Measurements from ENCODE around the gene PARD3B. TPM values are rescaled to one million over a fixed set of nuclear protein-coding genes. Genes with fewer than 3 reads are reported as not detected.

Gene PARD3B
- total and polyA plus RNA-seq, 2 of the 8 experiments (the other 6 are each of a cell fraction or from before 2014, with no cell fraction given), result 1.2 to 5.7 TPM

DNA sequence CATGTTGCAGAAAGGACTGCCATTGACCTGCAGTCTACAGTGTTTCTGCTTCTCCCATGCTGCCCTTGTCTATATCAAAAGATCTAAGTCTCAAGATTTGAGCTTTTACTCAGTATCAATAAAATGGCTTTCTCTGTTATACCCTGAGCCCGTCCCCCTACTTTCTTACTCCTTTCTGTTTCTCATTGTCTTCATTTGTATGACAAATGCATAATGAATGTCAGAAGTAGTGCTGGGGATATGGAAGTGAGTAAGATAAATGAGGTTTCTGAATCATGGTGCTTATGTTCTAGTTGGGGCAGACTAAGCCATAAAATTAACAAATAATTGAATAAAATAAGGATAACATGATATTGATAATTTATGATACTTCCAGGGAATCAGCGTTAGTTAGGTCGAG lies 128.6 kb downstream of the PARD3B start:
- Histone ChIP-seq H2BK120ac (replicated peaks; ENCODE audit: low read depth, low read length) (no peak overlapping the region), H3K36me3 (ENCODE audit: control insufficient read depth in 2 of 4, insufficient read depth in 4 of 4, low read length in 3 of 4) (no peaks in the 10 kb centered on the region), H4K20me1 (replicated peaks in 1 of 2; ENCODE audit: control insufficient read depth in 1 of 2, insufficient read depth in 2 of 2, low read length in 2 of 2) (no peaks in the 10 kb centered on the region), H3K23ac (ENCODE audit: insufficient read length) (no peak overlapping the region), H3K56ac (replicated peaks; ENCODE audit: insufficient read length, low read depth, low read length) (no peak overlapping the region), H3K4ac (replicated peaks; ENCODE audit: insufficient read length, low read depth, low read length) (no peak overlapping the region), H2AFZ (ENCODE audit: low read length) (no peak overlapping the region), H2BK15ac (ENCODE audit: low read length) (no peak overlapping the region), H2BK12ac (ENCODE audit: low read depth, low read length) (no peak overlapping the region), H4K91ac (replicated peaks; ENCODE audit: insufficient read length, low read length) (no peak overlapping the region), H3K18ac (ENCODE audit: extremely low read depth, low read length) (no peak overlapping the region), H3K27me3 (replicated peaks in 1 of 4; ENCODE audit: control insufficient read depth in 3 of 4, extremely low read depth in 1 of 4, insufficient read depth in 3 of 4, low read length in 3 of 4) (no peaks in the 10 kb centered on the region), H3K79me2 (ENCODE audit: control insufficient read depth in 1 of 2, insufficient read depth in 2 of 2, low read length in 2 of 2) (no peaks in the 10 kb centered on the region), H3K9me3 (ENCODE audit: insufficient read depth in 2 of 2, low read depth in 1 of 2, low read length in 1 of 2) (no peaks in the 10 kb centered on the region), H4K8ac (ENCODE audit: extremely low read depth, insufficient read depth, low read length) (no peak overlapping the region), H3K9ac (replicated peaks in 1 of 4; ENCODE audit: extremely low read depth in 1 of 4, low read depth in 3 of 4, low read length in 3 of 4) (no peak overlapping the region), H3K14ac (ENCODE audit: insufficient read length) (no peak overlapping the region), H3K23me2 (ENCODE audit: low read depth, low read length) (no peaks in the 10 kb centered on the region), H4K5ac (ENCODE audit: insufficient read length, low read depth, low read length) (no peak overlapping the region), H2BK20ac (ENCODE audit: low read length) (no peak overlapping the region), H3K27ac (ENCODE audit: low read depth, low read length) (no peak overlapping the region), H3K79me1 (ENCODE audit: low read depth, low read length) (no peaks in the 10 kb centered on the region), H3K4me1 (replicated peaks in 1 of 4; ENCODE audit: control insufficient read depth in 3 of 4, insufficient read depth in 4 of 4, low read length in 3 of 4) (peaks cover 0 to 11% (median 1%) of the 10 kb centered on the region in 4 experiments; a peak in 2 of 7 replicates), H3K4me3 (ENCODE audit: extremely low read depth in 1 of 4, insufficient read depth in 2 of 4, low read depth in 3 of 4, low read length in 4 of 4) (no peak overlapping the region), H3K4me2 (ENCODE audit: insufficient read depth in 1 of 2, low read depth in 2 of 2, low read length in 2 of 2) (0 out of 4 replicates have a peak overlapping the region, but pooled peaks of 1 of the 2 experiments have one; percentile 14), H2AK5ac (ENCODE audit: low read depth, low read length) (no peak overlapping the region), H2BK5ac (ENCODE audit: low read depth, low read length) (no peak overlapping the region)
- DNase-seq (ENCODE audit: low read depth in 1 of 2, low spot score in 2 of 2) (no peak), FAIRE-seq (no peak)
- ChIA-PET POLR2A (ENCODE audit: partially characterized antibody) (interaction anchor here (0.9 kb wide), 1 partner anchor 9 kb away, joined by 3 read pairs; no protein-coding TSS in a partner anchor), CTCF (ENCODE audit: partially characterized antibody) (interaction anchor here (0.9 to 3.0 kb wide), 5 partner anchors 9 to 846 kb away, joined by 3 to 13 read pairs (median 3); no protein-coding TSS in a partner anchor)
- WGBS, 2 experiments (ENCODE audit: extremely low coverage in 1 of 2, insufficient coverage in 1 of 2, insufficient read length in 1 of 2, insufficient replicate concordance in 2 of 2, low coverage in 1 of 2, low lambda C conversion rate in 2 of 2, missing lambda C conversion rate in 1 of 2), result 78% methylated on average over 3 of the region's 3 CpGs; no CpG with 5 or more reads in 1 of the 2 experiments
- TF ChIP-seq CEBPB (IDR thresholded peaks at IDR 0.05; ENCODE audit: low read depth, low read length) (no peak), ATF2 (IDR thresholded peaks at IDR 0.05; ENCODE audit: low read length) (no peak), CHD1 (IDR thresholded peaks at IDR 0.05; ENCODE audit: low read depth, low read length) (no peak), CREB1 (IDR thresholded peaks at IDR 0.05) (no peak), HDAC2 (IDR thresholded peaks at IDR 0.05; ENCODE audit: borderline replicate concordance in 1 of 2, low read depth in 2 of 2, low read length in 2 of 2) (no peak), CBX5 (IDR thresholded peaks at IDR 0.05; ENCODE audit: low read depth, low read length) (no peak), JUND (IDR thresholded peaks at IDR 0.05; ENCODE audit: low read length) (no peak), TAF1 (IDR thresholded peaks at IDR 0.05; ENCODE audit: low read depth, low read length) (no peak), TEAD4 (IDR thresholded peaks at IDR 0.05; ENCODE audit: low read depth, low read length) (no peak), SRF (IDR thresholded peaks at IDR 0.05; ENCODE audit: low read depth, low read length) (no peak)
- TF ChIP-seq, protein P1, sequence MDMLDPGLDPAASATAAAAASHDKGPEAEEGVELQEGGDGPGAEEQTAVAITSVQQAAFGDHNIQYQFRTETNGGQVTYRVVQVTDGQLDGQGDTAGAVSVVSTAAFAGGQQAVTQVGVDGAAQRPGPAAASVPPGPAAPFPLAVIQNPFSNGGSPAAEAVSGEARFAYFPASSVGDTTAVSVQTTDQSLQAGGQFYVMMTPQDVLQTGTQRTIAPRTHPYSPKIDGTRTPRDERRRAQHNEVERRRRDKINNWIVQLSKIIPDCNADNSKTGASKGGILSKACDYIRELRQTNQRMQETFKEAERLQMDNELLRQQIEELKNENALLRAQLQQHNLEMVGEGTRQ (IDR thresholded peaks at IDR 0.05; ENCODE audit: low read length), result no peak

All from H1 (cell line).